Measurements from ENCODE around the gene ATXN7L1. TPM values are rescaled to one million over a fixed set of nuclear protein-coding genes. Genes with fewer than 3 reads are reported as not detected.

ATXN7L1 gene
- total RNA-seq, 2 experiments from 2014 or later: 0.59 TPM; not detected in 1

GRCh38 chr7:105677817-105678573 lies 198.4 kb downstream of the ATXN7L1 start:
- intact Hi-C loops (cut with micrococcal nuclease; ENCODE audit: unreplicated experiment): no loop called here
- Histone ChIP-seq H3K27ac (ENCODE audit: low read depth, low read length, poor library complexity, severe bottlenecking) (no peak overlapping the region), H3K4me3 (ENCODE audit: low read depth, low read length, poor library complexity, severe bottlenecking) (no peak overlapping the region), H2AFZ (ENCODE audit: low read length) (peak overlapping the region; percentile 83), H3K9me3 (ENCODE audit: low read length) (no peaks in the 10 kb centered on the region), H3K4me2 (ENCODE audit: low read length) (peak overlapping the region; percentile 8; the same call in 1 of the 2 replicates), H4K20me1 (ENCODE audit: insufficient read depth, low read length) (no peaks in the 10 kb centered on the region), H3K36me3 (ENCODE audit: insufficient read depth, low read length) (no peaks in the 10 kb centered on the region), H3K9me2 (ENCODE audit: insufficient read depth, low read length) (no peaks in the 10 kb centered on the region), H3K4me1 (ENCODE audit: insufficient read depth, low read length, poor library complexity, severe bottlenecking) (peaks cover 8% of the 10 kb centered on the region), H3K79me2 (ENCODE audit: insufficient read depth, low read depth, low read length) (no peaks in the 10 kb centered on the region)
- TF ChIP-seq EZH2phosphoT487 (IDR thresholded peaks at IDR 0.05; ENCODE audit: borderline replicate concordance, low read depth, low read length): no peak
- TF ChIP-seq, protein P1, sequence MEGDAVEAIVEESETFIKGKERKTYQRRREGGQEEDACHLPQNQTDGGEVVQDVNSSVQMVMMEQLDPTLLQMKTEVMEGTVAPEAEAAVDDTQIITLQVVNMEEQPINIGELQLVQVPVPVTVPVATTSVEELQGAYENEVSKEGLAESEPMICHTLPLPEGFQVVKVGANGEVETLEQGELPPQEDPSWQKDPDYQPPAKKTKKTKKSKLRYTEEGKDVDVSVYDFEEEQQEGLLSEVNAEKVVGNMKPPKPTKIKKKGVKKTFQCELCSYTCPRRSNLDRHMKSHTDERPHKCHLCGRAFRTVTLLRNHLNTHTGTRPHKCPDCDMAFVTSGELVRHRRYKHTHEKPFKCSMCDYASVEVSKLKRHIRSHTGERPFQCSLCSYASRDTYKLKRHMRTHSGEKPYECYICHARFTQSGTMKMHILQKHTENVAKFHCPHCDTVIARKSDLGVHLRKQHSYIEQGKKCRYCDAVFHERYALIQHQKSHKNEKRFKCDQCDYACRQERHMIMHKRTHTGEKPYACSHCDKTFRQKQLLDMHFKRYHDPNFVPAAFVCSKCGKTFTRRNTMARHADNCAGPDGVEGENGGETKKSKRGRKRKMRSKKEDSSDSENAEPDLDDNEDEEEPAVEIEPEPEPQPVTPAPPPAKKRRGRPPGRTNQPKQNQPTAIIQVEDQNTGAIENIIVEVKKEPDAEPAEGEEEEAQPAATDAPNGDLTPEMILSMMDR (conservative IDR thresholded peaks at IDR 0.05; ENCODE audit: low read length): no peak
- ChIA-PET POLR2A (interaction anchor here (0.6 to 0.8 kb wide), 3 partner anchors 141 to 351 kb away, joined by 3 to 5 read pairs (median 3); no protein-coding TSS in a partner anchor), CTCF (ENCODE audit: unreplicated experiment) (no interaction called here)
- BruUV-seq (replicated peaks): no TSS peak
- DNase-seq (ENCODE audit: low spot score): peak; percentile 32

GRCh38 chr7:105677410-105677730 lies 199.0 kb downstream of the ATXN7L1 start:
- H3K4me2 ChIP-seq (ENCODE audit: low read length): no peak overlapping the region
- H3K27ac ChIP-seq (ENCODE audit: low read depth, low read length, poor library complexity, severe bottlenecking): no peak overlapping the region
- H3K9me2 ChIP-seq (ENCODE audit: insufficient read depth, low read length): no peaks in the 10 kb centered on the region
- no peak for DNase-seq (ENCODE audit: low spot score)
- peaks cover 8% of the 10 kb centered on the region for H3K4me1 ChIP-seq (ENCODE audit: insufficient read depth, low read length, poor library complexity, severe bottlenecking)
- no peaks in the 10 kb centered on the region for H4K20me1 ChIP-seq (ENCODE audit: insufficient read depth, low read length)
- TF ChIP-seq, protein P1 (conservative IDR thresholded peaks at IDR 0.05; ENCODE audit: low read length): no peak
- TF ChIP-seq EZH2phosphoT487 (IDR thresholded peaks at IDR 0.05; ENCODE audit: borderline replicate concordance, low read depth, low read length): no peak
- BruUV-seq (replicated peaks): no TSS peak
- peak overlapping the region; percentile 83 for H2AFZ ChIP-seq (ENCODE audit: low read length)
- intact Hi-C loops (cut with micrococcal nuclease; ENCODE audit: unreplicated experiment): no loop called here
- H3K4me3 ChIP-seq (ENCODE audit: low read depth, low read length, poor library complexity, severe bottlenecking): no peak overlapping the region
- no peaks in the 10 kb centered on the region for H3K79me2 ChIP-seq (ENCODE audit: insufficient read depth, low read depth, low read length)
- CTCF ChIA-PET (ENCODE audit: unreplicated experiment): no interaction called here
- H3K9me3 ChIP-seq (ENCODE audit: low read length): no peaks in the 10 kb centered on the region
- no peaks in the 10 kb centered on the region for H3K36me3 ChIP-seq (ENCODE audit: insufficient read depth, low read length)
- POLR2A ChIA-PET: interaction anchor here (0.6 to 0.8 kb wide), 3 partner anchors 142 to 351 kb away, joined by 3 to 5 read pairs (median 3); no protein-coding TSS in a partner anchor

- Histone ChIP-seq H3K9me3 (ENCODE audit: low read length) (no peaks in the 10 kb centered on the region), H3K27ac (ENCODE audit: low read depth, low read length, poor library complexity, severe bottlenecking) (no peak overlapping the region), H3K4me1 (ENCODE audit: insufficient read depth, low read length, poor library complexity, severe bottlenecking) (peaks cover 8% of the 10 kb centered on the region), H4K20me1 (ENCODE audit: insufficient read depth, low read length) (no peaks in the 10 kb centered on the region), H3K4me2 (ENCODE audit: low read length) (no peak overlapping the region), H3K36me3 (ENCODE audit: insufficient read depth, low read length) (no peaks in the 10 kb centered on the region), H3K79me2 (ENCODE audit: insufficient read depth, low read depth, low read length) (no peaks in the 10 kb centered on the region), H2AFZ (ENCODE audit: low read length) (no peak overlapping the region), H3K9me2 (ENCODE audit: insufficient read depth, low read length) (no peaks in the 10 kb centered on the region), H3K4me3 (ENCODE audit: low read depth, low read length, poor library complexity, severe bottlenecking) (no peak overlapping the region)
- intact Hi-C loops (cut with micrococcal nuclease; ENCODE audit: unreplicated experiment): no loop called here
- POLR2A ChIA-PET: no interaction called here
- no TSS peak for BruUV-seq (replicated peaks)
- TF ChIP-seq, protein P1 (conservative IDR thresholded peaks at IDR 0.05; ENCODE audit: low read length): no peak
- TF ChIP-seq EZH2phosphoT487 (IDR thresholded peaks at IDR 0.05; ENCODE audit: borderline replicate concordance, low read depth, low read length): no peak
- no peak for DNase-seq (ENCODE audit: low spot score)
- CTCF ChIA-PET (ENCODE audit: unreplicated experiment): no interaction called here
Measured at GRCh38 chr7:105675934-105676371, 200.4 kb downstream of the ATXN7L1 start.

Measured in OCI-LY7 (cell line).